ENCODE results near the gene GEMIN2.
"Not testable (repeated sequence)": the region's sequence is repeated elsewhere in the genome, so short reads cannot be mapped to it uniquely, and the experiment has no call there.

The GEMIN2 gene

DNA sequence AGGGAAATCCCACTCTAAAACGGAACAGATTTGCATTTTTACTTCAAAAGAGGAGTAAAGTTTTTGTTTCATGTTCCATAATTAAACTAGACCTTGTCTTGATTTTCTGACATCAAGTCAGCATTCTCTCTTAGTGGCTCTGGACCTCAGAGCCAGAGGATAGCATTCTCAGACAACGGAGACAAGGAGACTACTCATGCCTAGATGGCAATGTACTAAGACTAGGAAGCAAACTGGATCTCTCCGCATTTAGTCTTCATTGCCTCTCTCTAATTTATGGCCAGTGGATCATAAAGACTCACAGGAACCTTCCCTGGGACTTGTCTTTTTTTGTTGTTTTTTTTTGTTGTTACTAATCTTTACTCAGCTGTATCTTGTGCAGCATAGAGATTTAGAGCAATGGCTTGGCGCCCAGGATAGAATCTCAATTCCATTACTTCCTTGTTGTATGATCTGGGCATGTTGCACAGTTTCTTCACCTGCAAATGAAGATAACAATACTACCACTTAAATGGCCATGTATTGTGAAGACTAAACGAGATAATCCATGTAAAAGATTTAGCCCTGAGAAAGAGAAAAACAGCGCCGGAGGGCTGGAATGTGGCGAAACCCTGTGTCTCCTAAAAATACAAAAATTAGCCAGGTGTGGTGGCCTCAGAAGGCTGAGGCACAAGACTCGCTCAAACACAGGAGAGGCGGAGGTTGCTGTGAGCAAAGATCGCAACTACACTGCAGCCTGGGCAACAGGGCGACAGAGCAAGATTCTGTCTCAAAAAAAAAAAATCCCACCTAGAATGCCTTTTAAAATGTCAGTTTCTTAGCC, 4.0 kb upstream of the GEMIN2 start:
- DNase-seq (no peak), ATAC-seq (no peak)

DNA sequence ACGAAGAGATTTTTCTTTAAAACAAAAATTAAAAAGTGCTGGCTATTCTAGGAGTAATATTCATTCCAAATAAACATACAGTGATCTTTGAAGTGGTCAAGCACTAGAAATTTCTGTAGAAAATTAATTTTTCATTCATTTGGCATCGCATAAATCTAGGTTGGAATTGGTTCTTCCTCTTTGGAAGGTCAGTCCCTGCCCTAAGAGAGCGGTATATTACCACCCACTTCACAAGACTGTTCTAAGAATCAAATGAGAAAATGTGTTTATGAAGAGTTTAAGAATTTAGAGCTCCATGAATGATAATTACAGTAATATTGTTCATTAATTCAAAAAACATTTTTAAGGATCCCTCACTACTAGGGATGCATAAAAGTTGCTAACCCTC, 444 bp upstream of the GEMIN2 start:
- ATAC-seq (no peak), DNase-seq (no peak)

DNA sequence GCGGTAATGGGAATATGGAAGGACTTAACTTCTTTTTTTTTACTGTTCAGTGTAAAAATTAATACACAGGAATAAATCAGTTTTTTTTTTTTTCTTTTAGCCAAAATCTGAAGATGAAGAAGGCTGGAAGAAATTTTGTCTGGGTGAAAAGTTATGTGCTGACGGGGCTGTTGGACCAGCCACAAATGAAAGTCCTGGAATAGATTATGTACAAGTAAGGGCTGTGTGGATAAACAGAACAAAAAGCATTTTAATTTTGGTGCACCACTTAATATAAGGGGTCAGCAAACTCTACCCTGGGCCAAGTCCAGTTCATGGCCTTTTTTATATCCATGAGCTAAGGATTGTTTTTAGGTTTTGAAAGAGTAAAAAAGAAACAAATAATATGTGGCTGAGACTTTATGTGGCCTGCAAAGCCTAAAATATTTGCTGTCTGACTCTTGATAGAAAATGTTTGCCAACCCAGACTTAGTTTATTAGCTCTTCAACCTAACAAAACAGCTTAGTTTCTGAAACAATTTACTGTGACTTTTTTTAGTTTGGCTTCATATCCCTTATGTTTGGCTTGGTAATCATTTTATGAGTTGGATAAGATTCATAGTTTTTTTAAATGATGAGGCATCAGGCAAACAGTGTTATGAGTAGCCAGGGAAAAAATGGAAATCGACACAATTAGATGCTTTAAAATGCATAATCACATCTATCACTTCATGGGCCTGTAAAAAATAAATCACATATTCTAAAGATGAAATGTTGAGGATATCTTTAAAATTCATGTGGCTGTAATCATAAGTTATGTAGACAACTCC, 8.4 kb downstream of the GEMIN2 start:
- ATAC-seq: no peak
- DNase-seq: no peak

DNA sequence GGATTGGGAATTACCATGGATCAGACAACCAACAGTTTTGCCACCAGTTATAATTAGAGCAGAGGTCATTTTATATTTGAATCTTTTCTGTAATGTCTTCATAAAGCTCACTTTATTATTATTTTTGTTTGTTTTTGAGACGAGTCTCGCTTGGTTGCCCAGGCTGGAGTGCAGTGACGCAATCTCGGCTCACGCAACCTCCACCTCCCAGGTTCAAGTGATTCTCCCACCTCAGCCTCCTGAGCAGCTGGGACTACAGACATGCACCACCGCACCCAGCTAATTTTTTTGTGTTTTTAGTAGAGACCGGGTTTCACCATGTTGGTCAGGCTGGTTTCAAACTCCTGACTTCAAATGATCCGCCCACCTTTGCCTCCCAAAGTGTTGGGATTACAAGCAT, 23.7 kb downstream of the GEMIN2 start:
- DNase-seq: not testable (repeated sequence)

DNA sequence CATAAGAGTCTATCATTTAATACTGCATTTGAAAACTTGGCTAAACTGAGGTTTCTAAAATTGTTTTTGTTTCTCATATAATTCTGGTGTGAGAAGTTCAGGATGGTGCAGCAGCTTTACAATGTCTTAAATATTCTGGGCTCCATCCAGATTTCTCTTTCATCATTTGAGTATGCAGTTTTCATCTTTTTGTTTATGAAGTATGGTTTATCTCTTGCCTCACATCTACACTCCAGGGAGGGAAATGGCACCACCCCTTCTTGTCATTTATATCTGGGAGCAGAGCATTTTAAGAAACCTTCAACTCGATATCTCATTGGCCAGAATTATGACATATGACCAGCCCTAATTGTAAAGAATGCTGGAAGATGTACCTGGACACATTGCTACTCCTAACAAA, 24.3 kb downstream of the GEMIN2 start:
- DNase-seq (no peak), ATAC-seq (no peak)

More for the DNA sequence above, 23.7 kb downstream of the GEMIN2 start:
- not testable (repeated sequence) for ATAC-seq

DNA sequence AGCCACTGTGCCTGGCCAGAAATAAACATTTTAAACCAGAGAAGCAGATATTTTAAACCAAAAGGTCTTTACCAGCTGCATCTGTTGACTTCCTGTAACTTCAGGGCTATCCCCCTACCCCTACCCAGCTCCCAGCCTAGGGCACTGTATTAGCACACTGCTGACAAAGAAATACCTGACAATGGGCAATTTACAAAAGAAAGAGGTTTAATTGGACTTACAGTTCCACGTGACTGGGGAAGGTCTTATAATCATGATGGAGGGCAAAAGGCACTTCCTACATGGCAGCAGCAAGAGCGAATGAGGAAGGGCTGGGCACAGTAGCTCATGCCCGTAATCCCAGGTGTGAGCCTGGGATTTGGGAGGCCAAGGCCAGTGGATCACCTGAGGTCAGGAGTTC, 26.0 kb downstream of the GEMIN2 start:
- ATAC-seq (no peak), DNase-seq (no peak)

DNA sequence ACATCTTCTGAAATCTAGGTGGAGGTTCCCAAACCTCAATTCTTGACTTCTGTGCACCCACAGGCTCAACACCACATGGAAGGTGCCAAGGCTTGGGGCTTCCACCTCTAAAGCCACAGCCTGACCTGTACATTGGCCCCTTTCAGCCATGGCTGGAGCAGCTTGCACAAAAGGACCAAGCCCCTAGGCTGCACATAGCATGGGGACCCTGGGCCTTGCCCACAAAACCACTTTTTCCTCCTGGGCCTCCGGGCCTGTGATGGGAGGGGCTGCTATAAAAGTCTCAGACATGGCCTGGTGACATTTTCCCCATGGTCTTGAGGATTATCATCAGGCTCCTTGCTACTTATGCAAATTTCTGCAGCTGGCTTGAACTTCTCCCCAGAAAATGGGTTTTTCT, 27.5 kb downstream of the GEMIN2 start:
- DNase-seq, ATAC-seq: not testable (repeated sequence)

DNA sequence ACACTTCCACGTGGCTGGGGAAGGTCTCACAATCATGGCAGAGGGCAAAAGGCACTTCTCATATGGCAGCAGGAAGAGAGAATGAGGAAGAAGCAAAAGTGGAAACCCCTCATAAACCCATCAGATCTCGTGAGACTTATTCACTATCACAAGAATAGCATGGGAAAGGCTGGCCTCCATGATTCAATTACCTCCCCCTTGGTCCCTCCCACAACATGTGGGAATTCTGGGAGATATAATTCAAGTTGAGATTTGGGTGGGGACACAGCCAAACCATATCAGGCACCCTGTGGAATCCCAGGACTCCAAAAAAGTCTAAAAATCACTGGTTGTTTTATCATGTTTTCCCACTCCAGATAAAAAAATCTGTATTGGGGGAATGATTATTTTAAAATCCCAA, 29.1 kb downstream of the GEMIN2 start:
- not testable (repeated sequence) for DNase-seq, ATAC-seq

DNA sequence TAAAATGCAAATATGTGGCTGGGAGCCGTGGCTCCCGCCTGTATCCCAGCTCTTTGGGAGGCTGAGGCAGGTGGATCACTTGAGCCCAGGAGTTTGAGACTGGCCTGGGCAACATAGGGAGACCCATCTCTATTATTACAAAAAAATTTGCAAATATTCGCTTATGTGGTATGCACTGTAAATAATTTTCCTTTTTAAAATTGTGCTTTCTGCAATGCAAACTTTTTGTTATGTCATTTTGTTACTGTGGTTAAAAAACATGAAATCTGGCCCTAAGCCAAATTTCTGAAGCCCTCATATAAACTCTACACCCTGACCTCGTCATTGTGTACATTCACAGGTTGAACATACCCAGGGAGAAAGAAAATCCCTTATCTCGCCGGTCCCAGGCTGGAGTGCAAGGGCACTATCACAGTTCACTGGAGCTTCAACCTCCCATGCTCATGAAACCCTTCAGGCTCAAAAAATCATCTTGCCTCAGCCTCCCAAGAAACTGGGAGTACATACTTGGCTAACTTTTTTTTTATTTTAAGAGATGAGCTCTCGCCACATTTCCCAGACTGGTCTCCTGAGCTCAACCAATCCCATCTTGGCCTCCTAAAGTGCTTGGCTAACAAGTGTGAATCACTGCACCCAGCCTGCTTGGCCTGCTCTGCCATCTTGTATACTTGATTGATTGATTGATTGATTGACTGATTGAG, 31.3 kb downstream of the GEMIN2 start:
- no peak for ATAC-seq

DNA sequence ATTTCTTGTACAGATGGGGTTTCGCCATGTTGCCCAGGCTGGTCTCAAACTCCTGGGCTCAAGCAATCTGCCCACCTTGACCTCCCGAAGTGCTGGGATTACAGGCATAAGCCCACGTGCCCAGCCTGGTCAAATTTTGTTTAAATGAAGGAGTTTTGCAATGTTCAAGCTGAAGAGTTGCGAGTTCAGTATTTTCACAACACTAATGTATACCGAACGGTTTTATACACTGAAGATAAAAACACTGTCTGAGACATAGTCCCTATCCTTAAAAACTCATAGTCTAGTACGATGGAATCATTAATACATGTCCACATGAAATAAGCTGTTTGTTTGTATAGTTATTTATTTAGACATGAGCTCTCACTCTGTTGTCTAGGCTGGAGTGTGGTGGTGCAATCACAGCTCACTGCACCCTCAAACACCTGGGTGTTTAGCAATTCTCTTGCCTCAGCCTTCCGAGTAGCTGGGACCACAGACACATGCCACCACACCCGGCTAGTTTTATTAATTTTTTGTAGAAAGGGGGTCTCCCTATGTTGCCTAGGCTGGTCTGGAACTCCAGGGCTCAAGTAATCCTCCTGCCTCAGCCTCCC, 40.6 kb downstream of the GEMIN2 start:
- ATAC-seq (no peak), DNase-seq (no peak)

More for the DNA sequence above, 31.3 kb downstream of the GEMIN2 start:
- no peak for DNase-seq

DNA sequence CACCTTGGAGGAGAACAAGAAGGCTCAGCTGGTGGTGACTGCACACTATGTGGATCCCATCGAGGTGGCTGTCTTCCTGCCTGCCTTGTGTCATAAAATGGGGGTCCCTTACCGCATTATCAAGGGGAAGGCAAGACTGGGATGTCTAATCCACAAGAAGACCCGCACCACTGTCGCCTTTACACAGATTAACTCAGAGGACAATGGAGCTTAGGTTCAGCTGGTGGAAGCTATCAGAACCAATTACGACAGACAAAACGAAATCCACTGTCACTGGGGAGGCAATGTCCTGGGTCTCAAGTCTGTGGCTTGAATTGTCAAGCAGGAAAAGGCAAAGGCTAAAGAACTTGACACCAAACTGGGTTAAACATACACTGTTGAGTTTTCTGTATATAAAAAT, 43.4 kb downstream of the GEMIN2 start:
- ATAC-seq (no peak), DNase-seq (no peak)

DNA sequence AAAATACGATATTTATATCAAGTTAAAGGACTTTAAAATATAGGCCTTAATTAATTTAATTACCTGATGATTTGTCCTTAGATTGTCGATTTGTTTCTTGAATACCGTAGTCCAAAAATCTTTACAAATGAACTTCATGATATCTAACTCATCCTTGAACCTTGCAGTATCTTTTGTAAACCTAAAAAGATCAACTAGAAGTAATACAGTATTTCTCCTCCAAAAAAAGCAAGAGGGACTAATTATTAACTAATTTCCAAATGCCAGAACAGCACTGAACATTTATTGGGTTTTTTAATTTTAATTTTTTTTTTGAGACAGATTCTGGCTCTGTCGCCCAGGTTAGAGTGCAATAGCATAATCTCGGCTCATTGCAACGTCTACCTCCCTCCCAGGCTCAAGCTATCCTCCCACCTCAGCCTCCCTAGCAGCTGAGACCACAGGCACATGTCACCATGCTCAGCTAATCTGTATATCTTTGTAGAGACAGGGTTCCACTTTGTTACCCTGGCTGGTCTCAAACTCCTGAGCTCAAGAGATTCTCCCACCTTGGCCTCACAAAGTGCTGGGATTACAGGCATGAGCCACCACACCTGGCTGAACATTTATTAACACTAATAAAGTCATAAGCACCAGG, 44.2 kb downstream of the GEMIN2 start:
- no peak for ATAC-seq
- DNase-seq: no peak

DNA sequence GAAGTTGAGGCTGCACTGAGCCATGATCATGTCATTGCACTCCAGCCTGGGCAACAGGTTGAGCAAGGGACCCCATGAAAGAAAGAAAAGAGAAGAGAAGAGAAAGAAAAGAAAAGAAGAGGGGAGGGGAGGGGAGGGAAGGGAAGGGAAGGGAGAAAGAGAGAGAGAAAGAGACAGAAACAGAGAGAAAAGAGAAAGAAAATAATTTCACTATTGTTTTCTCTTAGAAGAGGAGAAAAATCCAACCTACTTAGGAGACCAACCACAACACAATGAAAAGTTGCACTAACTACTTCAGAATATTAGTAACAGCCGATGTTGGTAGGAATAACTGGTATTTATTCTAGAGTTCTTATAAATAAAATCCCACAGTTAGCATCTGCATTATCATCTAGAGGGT, 46.4 kb downstream of the GEMIN2 start:
- DNase-seq: no peak
- ATAC-seq: no peak

DNA sequence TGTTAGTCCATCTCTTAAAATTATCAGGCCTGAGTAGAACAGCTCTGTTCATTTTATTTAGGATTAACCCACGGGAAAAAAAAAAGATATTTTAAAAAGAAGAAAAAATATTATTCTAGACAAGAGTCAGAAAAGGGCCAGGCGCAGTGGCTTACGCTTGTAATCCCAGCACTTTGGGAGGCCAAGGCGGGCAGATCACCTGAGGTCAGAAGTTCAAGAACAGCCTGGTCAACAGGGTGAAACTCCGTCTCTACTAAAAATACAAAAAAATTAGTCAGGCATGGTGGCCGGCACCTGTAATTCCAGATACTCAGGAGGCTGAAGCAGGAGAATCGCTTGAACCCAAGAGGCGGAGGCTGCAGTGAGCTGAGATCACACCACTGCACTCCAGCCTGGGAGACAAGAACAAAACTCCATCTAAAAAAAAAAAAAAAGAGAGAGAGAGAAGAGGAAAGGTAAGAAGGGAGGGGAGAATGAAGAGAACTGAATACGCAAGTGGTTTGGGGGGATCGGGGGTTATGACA, 53.7 kb downstream of the GEMIN2 start:
- DNase-seq, ATAC-seq: not testable (repeated sequence)

DNA sequence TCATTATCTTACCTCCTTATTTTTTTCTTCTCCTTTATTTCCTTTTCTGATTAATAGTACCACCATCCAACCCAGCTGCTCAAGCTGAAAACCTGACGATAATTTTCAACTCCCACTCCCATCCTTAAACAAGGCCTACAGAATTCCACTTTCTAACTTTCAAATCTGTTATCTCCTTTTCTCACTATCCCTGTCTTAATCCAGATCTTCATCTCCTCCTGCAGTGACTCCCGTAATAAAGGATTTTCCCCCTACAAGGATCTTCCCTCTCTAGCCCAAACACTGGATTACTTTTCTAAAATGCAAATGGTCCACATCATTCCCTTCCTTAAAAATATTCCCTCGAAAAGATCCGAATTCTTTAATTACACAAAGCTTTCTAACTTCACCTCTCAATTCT, 54.5 kb downstream of the GEMIN2 start:
- no peak for ATAC-seq
- no peak for DNase-seq

DNA sequence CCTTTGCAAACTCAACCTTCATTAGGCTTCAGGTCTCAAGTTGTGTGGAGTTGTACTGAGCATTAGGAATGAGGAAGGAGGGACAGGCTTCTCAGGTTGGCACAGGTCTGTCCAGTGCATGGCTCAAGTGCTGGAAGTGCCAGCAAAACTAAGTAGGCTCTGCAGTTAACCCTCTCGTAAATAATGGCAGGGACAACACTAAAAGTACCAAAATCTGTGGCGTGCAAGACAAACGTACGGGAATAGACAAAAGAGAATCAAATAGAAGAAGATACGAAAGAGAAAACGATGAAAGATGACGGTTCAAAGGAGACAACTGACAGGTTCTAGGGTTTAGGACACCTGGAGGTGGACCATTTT, 55.4 kb downstream of the GEMIN2 start:
- DNase-seq (no peak), ATAC-seq (no peak)

DNA sequence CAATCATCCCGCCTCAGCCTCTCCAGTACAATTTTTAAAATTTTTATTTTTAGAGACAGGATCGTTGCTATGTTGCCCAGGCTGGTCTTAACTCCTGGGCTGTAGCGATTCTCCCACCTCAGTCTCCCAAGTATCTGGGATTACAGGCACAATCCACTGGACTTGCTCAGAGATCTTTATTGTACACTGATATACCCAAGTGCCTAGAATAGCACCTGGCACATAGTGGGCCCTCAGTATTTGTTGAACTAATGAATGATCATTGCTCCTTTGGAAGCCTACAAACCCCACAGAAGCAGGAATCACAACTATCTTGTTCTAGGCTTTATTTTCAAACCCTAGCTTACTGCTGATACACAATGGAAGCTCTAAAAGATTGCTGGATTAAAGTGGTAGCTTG, 59.1 kb downstream of the GEMIN2 start:
- DNase-seq: no peak
- no peak for ATAC-seq

DNA sequence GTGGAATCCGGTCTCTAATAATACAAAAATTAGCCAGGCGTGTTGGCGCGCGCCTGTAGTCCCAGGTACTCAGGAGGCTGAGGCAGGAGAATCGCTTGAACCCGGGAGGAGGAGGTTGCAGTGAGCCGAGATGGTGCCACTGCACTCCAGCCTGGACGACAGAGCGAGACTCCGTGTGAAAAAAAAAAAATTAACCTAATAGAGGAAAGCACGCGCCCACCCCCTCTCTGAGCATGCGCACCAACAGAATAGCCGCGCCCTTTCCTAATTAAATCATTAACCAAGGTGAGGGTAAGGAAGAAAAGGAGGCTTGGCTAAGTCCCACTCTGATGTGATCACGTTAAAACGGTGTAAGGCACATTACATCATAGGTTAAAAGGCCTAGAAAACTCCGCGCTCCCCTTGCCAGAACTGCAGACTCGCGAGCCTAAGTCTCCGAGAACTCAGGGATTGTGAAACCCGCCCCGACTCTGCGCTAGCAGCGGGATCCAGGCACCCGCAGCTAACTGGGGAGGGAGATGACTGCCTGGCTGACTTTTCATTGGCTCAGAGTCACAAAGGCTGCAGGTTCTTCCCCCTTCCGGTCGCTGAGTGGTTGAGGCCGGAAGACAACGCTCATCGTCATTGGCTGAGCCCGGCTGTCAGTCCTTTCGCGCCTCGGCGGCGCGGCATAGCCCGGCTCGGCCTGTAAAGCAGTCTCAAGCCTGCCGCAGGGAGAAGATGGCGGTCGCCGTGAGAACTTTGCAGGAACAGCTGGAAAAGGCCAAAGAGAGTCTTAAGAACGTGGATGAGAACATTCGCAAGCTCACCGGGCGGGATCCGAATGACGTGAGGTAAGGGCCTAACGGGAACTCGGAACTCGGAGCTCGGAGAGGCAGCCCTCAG, 60.7 kb downstream of the GEMIN2 start, which contains the start of gene PNN:
PNN (plus strand) TSS at position 695 of the 885 bp plus-strand sequence; CDS start at position 721, 26 bp downstream.
- peak; percentile 93 for DNase-seq
- peak; percentile 96 for ATAC-seq

DNA sequence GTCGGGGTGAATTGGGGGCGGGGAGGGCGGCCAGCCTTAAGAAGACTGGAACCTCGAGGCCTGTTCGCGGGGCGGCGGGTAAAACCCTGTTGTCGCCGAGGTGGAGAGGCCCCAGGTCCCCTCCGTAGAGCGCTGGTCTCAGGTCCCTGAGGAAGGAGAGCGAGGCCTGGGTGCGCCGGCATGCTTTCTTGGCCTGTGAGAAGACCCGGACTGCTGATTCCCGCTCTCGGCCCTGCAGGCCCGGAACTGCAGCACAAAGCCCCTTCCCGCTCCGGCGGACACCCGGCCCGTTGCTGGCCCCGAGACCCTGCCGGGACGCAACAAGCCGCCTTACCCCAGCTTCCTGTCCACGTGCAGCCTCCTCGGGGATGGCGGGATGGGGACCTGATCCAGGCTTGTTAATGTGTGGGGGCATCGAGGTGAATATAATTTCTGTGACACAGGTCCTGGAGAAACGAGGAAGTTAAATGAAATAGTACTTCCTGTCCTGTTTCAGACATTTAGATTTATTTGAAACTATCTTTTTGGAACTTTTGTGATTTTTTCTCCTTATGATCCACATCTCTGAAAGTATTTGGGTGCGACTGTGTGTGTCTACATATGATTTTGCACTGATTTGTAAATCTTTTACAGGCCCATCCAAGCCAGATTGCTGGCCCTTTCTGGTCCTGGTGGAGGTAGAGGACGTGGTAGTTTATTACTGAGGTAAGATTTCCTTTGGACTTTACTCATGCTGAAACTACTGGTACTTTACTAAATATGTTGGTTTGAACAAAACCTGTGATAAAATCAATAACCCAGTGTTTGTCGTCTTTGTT, 61.5 kb downstream of the GEMIN2 start:
- DNase-seq: peak; percentile 56
- ATAC-seq: no peak

All from stimulated activated naive CD8-positive, alpha-beta T cell treated with anti-CD3 and anti-CD28 coated beads, Interleukin-15, Interleukin-2, amounts not matched to agents 100 U/mL and 50 U/mL, for 24 hours (primary cell).